Smooth muscle cell of the pulmonary artery (primary cell): ENCODE measurements around the gene CCDC86. TPM values are rescaled to one million over a fixed set of nuclear protein-coding genes. Genes with fewer than 3 reads are reported as not detected.

ENCODE experiments used
- total RNA-seq: library from RNA; depleted of rRNA; stranded (reverse); fragments of >200 nt; gene quantifications from 2 replicates; pipeline ENCODE4 v1.2.3, GENCODE V29; 2014

Gene CCDC86
- total RNA-seq = 9.5 and 16.9 TPM in 2 replicates

GRCh38 chr11:60841797-60842667 is at the start of gene CCDC86:
Gene CCDC86 (plus strand): TSS chr11:60842113. CDS start chr11:60842125, 12 bp downstream.

GRCh38 chr11:60855726-60856633 is 14.1 kb downstream of the CCDC86 start, which contains the start of gene PTGDR2:
Gene PTGDR2 (minus strand): TSS chr11:60855950. CDS start chr11:60853722, 2,228 bp downstream.

GRCh38 chr11:60866911-60867870 is 25.3 kb downstream of the CCDC86 start, which contains the start of gene ZP1:
Gene ZP1 (plus strand): TSS chr11:60867542. CDS start chr11:60867562, 20 bp downstream.

Other genes with a start within 250 kb of the CCDC86 start
- not detected in 2 replicates for gene MS4A8, start 142.5 kb upstream of the CCDC86 start, total RNA-seq
- not detected in 2 replicates for gene MS4A18, start 117.4 kb upstream of the CCDC86 start, total RNA-seq
- gene MS4A15, start 85.2 kb upstream of the CCDC86 start, total RNA-seq = not detected in 2 replicates
- not detected in 2 replicates for gene MS4A10, start 56.8 kb upstream of the CCDC86 start, total RNA-seq
- 0.07 and 0.33 TPM in 2 replicates for gene PTGDR2, start 13.8 kb downstream of the CCDC86 start, total RNA-seq
- 0.36 and 0.98 TPM in 2 replicates for gene ZP1, start 25.4 kb downstream of the CCDC86 start, total RNA-seq
- gene PRPF19, start 64.5 kb downstream of the CCDC86 start, total RNA-seq = 35.6 and 47.5 TPM in 2 replicates
- gene TMEM109, start 72.0 kb downstream of the CCDC86 start, total RNA-seq = 43.2 and 44.7 TPM in 2 replicates
- gene TMEM132A, start 82.3 kb downstream of the CCDC86 start, total RNA-seq = 16.5 and 41.5 TPM in 2 replicates
- 10.7 and 16.4 TPM in 2 replicates for gene SLC15A3, start 110.1 kb downstream of the CCDC86 start, total RNA-seq
- gene CD6, start 129.6 kb downstream of the CCDC86 start, total RNA-seq = not detected in 2 replicates